ENCODE data around the gene SULT2B1. TPM values are rescaled to one million over a fixed set of nuclear protein-coding genes. Genes with fewer than 3 reads are reported as not detected.

The SULT2B1 gene
- total RNA-seq, 1 donor from 2014 or later = 14.4 TPM

DNA sequence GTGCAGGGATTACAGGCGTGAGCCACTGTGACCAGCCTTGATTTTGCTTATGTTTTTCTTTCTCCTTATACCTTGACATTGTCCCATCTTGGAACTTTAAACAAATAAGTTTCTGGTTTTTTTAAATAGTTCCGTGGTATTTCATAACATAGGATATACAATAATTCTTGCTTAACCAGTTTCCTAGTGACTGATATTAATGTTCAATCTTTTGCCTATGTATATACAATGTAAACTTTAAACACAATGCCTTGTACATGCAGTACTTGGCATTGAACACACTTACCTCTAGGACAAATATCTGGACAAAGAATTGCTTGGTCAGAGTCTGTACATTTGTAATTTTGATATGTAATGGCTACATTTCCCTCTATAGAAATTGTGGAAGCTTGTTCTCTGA lies 30.2 kb downstream of the SULT2B1 start:
- no peaks in the 10 kb centered on the region for H3K9me3 ChIP-seq
- TF ChIP-seq CTCF (IDR thresholded peaks at IDR 0.05) = no peak
- H3K4me1 ChIP-seq = peaks cover 7% of the 10 kb centered on the region
- no peak overlapping the region for H3K4me3 ChIP-seq
- H3K27ac ChIP-seq = no peak overlapping the region
- H3K36me3 ChIP-seq = no peaks in the 10 kb centered on the region
- ATAC-seq (no peak), DNase-seq (no peak)
- intact Hi-C loops (cut with DNase I) = no loop called here
- no peaks in the 10 kb centered on the region for H3K27me3 ChIP-seq (ENCODE audit: low read depth)

- H3K27ac ChIP-seq = no peak overlapping the region
- H3K27me3 ChIP-seq (ENCODE audit: low read depth) = no peaks in the 10 kb centered on the region
- H3K4me1 ChIP-seq = peaks cover 11% of the 10 kb centered on the region
- no peak for DNase-seq
- H3K36me3 ChIP-seq = no peaks in the 10 kb centered on the region
- TF ChIP-seq CTCF (IDR thresholded peaks at IDR 0.05) = no peak
- no peak for ATAC-seq
- no peaks in the 10 kb centered on the region for H3K9me3 ChIP-seq
- intact Hi-C loops (cut with DNase I) = no loop called here
- no peak overlapping the region for H3K4me3 ChIP-seq
These were observed 35.4 kb downstream of the SULT2B1 start for GRCh38 chr19:48587387-48587786.

DNA sequence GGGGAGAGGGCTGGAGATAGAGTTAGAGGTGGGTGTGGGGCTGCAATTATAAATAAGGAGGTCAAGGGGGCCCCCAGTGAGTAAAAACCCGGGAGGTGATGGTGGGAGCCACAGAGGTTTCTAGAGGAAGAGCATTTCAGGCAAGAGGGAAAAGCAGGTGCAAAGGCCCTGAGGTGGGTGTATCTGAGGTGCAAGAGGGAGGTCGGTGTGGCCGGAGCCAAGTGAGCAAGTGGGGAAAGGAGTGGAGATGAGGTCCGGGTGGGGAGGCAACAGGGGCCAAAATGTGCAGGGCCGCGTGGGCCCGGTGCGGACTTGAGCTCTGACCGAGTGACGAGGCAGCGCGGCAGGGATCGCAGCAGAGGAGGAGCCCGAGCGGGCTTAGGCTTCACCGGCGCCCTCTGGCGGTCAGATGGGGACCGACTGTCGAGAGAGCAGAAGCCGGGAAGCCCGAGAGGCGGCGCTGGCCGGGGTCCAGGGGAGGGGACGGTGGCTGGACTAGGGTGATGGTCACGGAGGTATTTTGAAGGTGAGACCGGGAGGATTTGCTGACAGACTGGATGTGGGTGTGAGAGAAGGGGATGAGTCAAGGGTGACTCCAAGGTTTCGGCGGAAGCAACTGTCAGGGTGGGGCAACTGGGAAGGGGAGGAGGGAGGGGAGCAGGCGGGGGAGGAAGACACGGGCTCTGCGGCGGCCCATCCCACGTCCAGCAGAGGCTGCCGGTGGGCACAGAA lies 36.9 kb downstream of the SULT2B1 start:
- intact Hi-C loops (cut with DNase I) = no loop called here
- peak; percentile 89 to 90 for ATAC-seq
- Histone ChIP-seq H3K4me3 (peak overlapping the region; percentile 48), H3K9me3 (no peaks in the 10 kb centered on the region), H3K36me3 (no peaks in the 10 kb centered on the region), H3K27ac (peak overlapping the region; percentile 38), H3K4me1 (peaks cover 8% of the 10 kb centered on the region), H3K27me3 (ENCODE audit: low read depth) (no peaks in the 10 kb centered on the region)
- peak; percentile 94 for TF ChIP-seq CTCF (IDR thresholded peaks at IDR 0.05)
- peak; percentile 97 for DNase-seq

DNA sequence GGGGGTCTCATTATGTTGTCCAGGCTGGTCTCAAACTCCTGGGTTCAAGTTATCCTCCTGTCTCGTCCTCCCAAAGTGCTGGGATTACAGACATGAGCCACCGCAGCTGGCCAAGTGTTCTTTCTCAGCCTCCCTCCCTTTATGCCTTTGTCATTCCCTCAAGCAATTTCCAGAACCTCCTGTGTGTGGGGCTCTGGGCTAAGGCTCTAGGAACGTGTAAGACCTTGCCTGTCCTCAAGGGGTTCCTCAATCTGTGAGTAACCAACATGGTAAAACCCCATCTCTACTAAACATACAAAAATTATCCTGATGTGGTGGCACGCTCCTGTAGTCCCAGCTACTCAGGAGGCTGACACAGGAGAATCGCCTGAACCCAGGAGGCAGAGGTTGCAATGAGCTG lies 39.0 kb downstream of the SULT2B1 start:
- ATAC-seq (no peak), DNase-seq (no peak)
- no peak for TF ChIP-seq CTCF (IDR thresholded peaks at IDR 0.05)
- Histone ChIP-seq H3K27ac (no peak overlapping the region), H3K9me3 (no peaks in the 10 kb centered on the region), H3K27me3 (ENCODE audit: low read depth) (no peaks in the 10 kb centered on the region), H3K36me3 (no peaks in the 10 kb centered on the region), H3K4me1 (peaks cover 4% of the 10 kb centered on the region), H3K4me3 (no peak overlapping the region)
- intact Hi-C loops (cut with DNase I) = no loop called here

DNA sequence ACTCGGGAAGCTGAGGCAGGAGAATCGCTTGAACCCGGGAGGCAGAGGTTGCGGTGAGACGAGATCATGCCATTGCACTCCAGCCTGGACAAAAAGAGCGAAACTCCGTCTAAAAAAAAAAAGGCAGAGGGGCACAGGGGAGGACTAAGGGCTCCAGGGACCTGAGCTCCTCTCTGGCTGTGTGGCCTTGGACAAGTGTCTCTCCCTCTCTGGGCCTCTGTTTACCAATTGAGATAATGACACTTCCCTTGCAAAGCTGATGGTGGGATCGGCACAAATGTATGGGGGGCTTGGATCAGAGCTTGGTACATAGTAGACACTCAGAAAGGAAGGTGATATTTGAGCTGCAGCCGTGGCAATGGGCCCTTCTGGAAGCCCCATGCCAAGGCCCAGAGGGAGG lies 43.2 kb downstream of the SULT2B1 start:
- H3K27me3 ChIP-seq (ENCODE audit: low read depth) = no peaks in the 10 kb centered on the region
- DNase-seq = no peak
- no peak overlapping the region for H3K4me3 ChIP-seq
- H3K27ac ChIP-seq = no peak overlapping the region
- H3K9me3 ChIP-seq = no peaks in the 10 kb centered on the region
- H3K4me1 ChIP-seq = no peaks in the 10 kb centered on the region
- no peak for ATAC-seq
- intact Hi-C loops (cut with DNase I) = no loop called here
- no peaks in the 10 kb centered on the region for H3K36me3 ChIP-seq
- TF ChIP-seq CTCF (IDR thresholded peaks at IDR 0.05) = no peak
